Suprapubic skin (tissue), 4 donors: Measurements from ENCODE around the gene SORCS2. TPM values are rescaled to one million over a fixed set of nuclear protein-coding genes. Genes with fewer than 3 reads are reported as not detected.

ENCODE experiments used
- DNase-seq, 2 donors: peaks; one replicate each; pipeline ENCODE4 v3.0.0-alpha.2; 2019; ENCODE audit warnings: low spot score in 2 of 2
- H3K27ac ChIP-seq: fragments of 200-600 bp; sonication (generic); one replicate; pipeline ENCODE4 v1.5.1; 2019
- H3K27me3 ChIP-seq: fragments of 200-600 bp; sonication (generic); one replicate; pipeline ENCODE4 v1.5.1; 2019
- H3K36me3 ChIP-seq: fragments of 200-600 bp; sonication (generic); one replicate; pipeline ENCODE4 v1.5.1; 2019
- H3K4me1 ChIP-seq: fragments of 200-600 bp; sonication (generic); one replicate; pipeline ENCODE4 v1.5.1; 2019
- H3K4me3 ChIP-seq: fragments of 200-600 bp; sonication (generic); one replicate; pipeline ENCODE4 v1.5.1; 2019; ENCODE audit warnings: mild to moderate bottlenecking
- H3K9me3 ChIP-seq: fragments of 200-600 bp; sonication (generic); one replicate; pipeline ENCODE4 v1.5.1; 2019
- CTCF ChIP-seq, 2 donors: fragments of 200-600 bp in 1 of 2; fragments of 450-650 bp in 1 of 2; sonication (generic) in 1 of 2; IDR thresholded peaks; one replicate each; pipeline ENCODE4 v1.5.1; 2016 to 2019; ENCODE audit warnings: antibody characterized with exemption in 2 of 2, mild to moderate bottlenecking in 1 of 2, moderate library complexity in 1 of 2
- EP300 ChIP-seq: sonication (generic); formaldehyde crosslinking; IDR thresholded peaks from one replicate; pipeline ENCODE4 v1.6.1; 2017; ENCODE audit warnings: antibody characterized with exemption
- POLR2A ChIP-seq, 2 donors: fragments of 450-650 bp; IDR thresholded peaks; one replicate each; pipeline ENCODE4 v1.6.1; 2017; ENCODE audit warnings: antibody characterized with exemption in 2 of 2, mild to moderate bottlenecking in 2 of 2, moderate library complexity in 2 of 2
- POLR2AphosphoS5 ChIP-seq, 3 donors: sonication (generic); formaldehyde crosslinking; IDR thresholded peaks; one replicate each; pipeline ENCODE4 v1.6.1; 2017; ENCODE audit warnings: antibody characterized with exemption in 3 of 3
- WGBS: methylation state at CpG from one replicate; pipeline ENCODE4 v1.1.5; 2018; 5-methylcytosine and 5-hydroxymethylcytosine counted together
- total RNA-seq, 4 donors: library from RNA; depleted of rRNA; stranded (reverse); fragments of >200 nt; gene quantifications; one replicate each; pipeline ENCODE4 v1.1.0, GENCODE V29; 2016

Gene SORCS2
- total RNA-seq, 4 donors from 2014 or later, result 0.94 to 4.6 (median 1.3) TPM

GRCh38 chr4:7655511-7656243 is 463.3 kb downstream of the SORCS2 start:
- DNase-seq, result no peak
- Histone ChIP-seq H3K36me3 (no peaks in the 10 kb centered on the region), H3K4me1 (peaks cover 14% of the 10 kb centered on the region), H3K27ac (no peak overlapping the region), H3K9me3 (no peaks in the 10 kb centered on the region), H3K4me3 (no peak overlapping the region), H3K27me3 (no peaks in the 10 kb centered on the region)
- TF ChIP-seq POLR2A (IDR thresholded peaks at IDR 0.05) (no peak), EP300 (no peak), CTCF (IDR thresholded peaks at IDR 0.05) (no peak), POLR2AphosphoS5 (IDR thresholded peaks at IDR 0.05) (no peak)
- 69% methylated on average over 8 of the region's 32 CpGs for WGBS

DNA sequence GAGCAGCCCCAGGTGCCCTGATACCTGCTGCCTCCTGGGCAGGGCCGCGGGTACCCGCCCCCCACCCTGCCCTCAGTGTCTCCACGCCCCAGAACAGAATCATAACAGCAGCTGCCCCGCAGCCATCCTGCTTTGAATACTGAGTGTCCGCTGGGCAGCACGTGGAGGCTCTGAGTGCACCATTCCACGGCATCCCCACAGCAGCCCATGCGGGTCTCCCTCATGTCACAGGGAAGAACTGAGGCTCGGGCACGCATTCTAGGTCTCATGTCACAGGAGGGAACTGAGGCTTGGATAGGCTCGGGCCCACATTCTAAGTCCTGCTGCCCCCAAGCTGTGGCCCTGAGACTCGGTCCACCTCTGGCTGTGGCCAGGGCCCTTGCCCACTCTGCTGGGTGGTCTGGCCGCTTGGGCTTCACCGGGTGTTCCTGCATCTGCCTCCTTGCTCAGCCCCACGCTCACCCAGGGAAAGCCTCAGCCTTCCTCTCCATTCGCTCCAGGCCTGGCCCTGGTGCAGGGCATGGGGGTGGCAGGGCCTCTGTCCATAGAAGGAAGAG is 464.0 kb downstream of the SORCS2 start:
- Histone ChIP-seq H3K4me1 (peaks cover 7% of the 10 kb centered on the region), H3K4me3 (no peak overlapping the region), H3K27ac (no peak overlapping the region), H3K9me3 (no peaks in the 10 kb centered on the region), H3K27me3 (no peaks in the 10 kb centered on the region), H3K36me3 (no peaks in the 10 kb centered on the region)
- WGBS, result no CpG with 5 or more reads among the region's 17 CpGs
- TF ChIP-seq POLR2A (IDR thresholded peaks at IDR 0.05), result no peak
- TF ChIP-seq POLR2AphosphoS5 (IDR thresholded peaks at IDR 0.05), result no peak
- no peak for TF ChIP-seq CTCF (IDR thresholded peaks at IDR 0.05)
- no peak for TF ChIP-seq EP300
- DNase-seq, result no peak

- H3K4me3 ChIP-seq, result no peak overlapping the region
- H3K36me3 ChIP-seq, result no peaks in the 10 kb centered on the region
- H3K4me1 ChIP-seq, result no peaks in the 10 kb centered on the region
- DNase-seq, result no peak
- TF ChIP-seq CTCF (IDR thresholded peaks at IDR 0.05) (no peak), POLR2A (IDR thresholded peaks at IDR 0.05) (no peak), EP300 (no peak), POLR2AphosphoS5 (IDR thresholded peaks at IDR 0.05) (no peak)
- H3K27me3 ChIP-seq, result no peaks in the 10 kb centered on the region
- 94% methylated on average over 6 of the region's 6 CpGs for WGBS
- H3K27ac ChIP-seq, result no peak overlapping the region
- H3K9me3 ChIP-seq, result no peaks in the 10 kb centered on the region
Observed at GRCh38 chr4:7657545-7658297, 465.4 kb downstream of the SORCS2 start.

DNA sequence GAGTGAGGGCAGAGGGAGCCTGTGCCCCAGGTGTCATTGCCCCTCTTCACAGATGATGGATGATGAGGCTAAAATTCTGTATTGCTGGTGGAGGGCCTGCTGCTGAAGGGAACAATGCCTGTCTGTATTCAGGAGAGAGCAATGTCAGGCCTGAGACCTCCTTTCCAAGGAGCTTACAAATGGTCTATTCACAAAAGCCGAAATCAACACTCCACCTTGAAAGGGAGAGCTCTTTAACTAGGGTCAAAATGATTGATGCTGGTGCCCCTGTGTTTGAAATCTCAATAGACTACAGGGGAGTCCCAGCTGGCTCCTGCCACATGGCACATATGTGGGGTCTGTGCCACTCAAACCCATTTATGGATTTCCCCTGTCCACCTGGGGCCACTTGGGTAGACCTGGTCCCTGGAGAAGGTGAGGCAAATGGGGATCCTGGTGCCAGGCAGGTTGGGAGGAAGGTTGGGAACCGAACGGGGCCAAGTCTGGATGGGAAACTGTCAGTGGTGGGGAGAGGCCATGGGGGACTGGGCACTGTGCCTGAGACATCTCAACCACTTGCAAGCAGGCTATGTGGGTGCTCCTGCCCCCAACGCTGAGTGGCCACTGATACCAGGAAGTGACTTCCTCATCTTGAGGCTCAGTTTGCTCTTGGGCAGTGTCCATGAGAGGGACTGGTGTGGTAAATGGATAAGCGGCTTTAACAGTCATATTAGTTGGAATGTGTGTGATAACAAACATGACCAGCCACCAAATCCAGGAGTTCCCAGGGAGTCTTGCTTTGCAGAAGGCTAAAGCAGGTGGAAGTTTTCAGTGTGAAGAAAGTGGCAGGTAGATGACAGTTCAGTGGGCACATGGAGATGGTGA is 466.2 kb downstream of the SORCS2 start:
- DNase-seq, result no peak
- no peaks in the 10 kb centered on the region for H3K4me1 ChIP-seq
- H3K4me3 ChIP-seq, result no peak overlapping the region
- H3K27ac ChIP-seq, result no peak overlapping the region
- 82% methylated on average over 5 of the region's 5 CpGs for WGBS
- TF ChIP-seq EP300 (no peak), POLR2AphosphoS5 (IDR thresholded peaks at IDR 0.05) (no peak), POLR2A (IDR thresholded peaks at IDR 0.05) (no peak), CTCF (IDR thresholded peaks at IDR 0.05) (no peak)
- no peaks in the 10 kb centered on the region for H3K36me3 ChIP-seq
- H3K27me3 ChIP-seq, result no peaks in the 10 kb centered on the region
- H3K9me3 ChIP-seq, result no peaks in the 10 kb centered on the region
